GM12874 (cell line): ENCODE results near the gene MITF.

Experiments
- CTCF ChIP-seq: IDR thresholded peaks from 2 replicates; pipeline ENCODE4 v1.5.1; 2011; ENCODE audit warnings: low read depth, mild to moderate bottlenecking, control low read depth, low read length, moderate library complexity; ENCODE audit not compliant: insufficient read depth

MITF gene

GRCh38 chr3:69842351-69842750 is 103.1 kb downstream of the MITF start:
- no peak for TF ChIP-seq CTCF

- TF ChIP-seq CTCF, result no peak
These were observed 103.5 kb downstream of the MITF start for GRCh38 chr3:69842789-69843188.

DNA sequence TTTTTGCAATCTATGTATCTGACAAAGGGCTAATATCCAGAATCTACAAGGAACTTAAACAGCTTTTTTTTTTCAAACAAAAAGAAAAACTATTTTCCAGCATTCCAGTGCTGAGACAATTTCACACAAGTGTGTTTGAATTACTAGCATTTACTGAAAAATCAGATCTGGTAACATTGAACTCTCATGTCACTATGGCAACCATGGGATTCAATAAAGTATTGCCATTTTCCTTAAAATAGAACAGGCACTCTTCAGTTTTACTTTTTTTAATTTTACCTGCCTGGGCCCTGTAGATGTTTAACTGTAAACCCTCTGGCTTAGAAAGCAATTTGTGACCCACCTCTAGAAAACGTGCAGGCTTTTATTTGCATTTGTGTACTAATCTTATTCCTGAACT is 105.4 kb downstream of the MITF start:
- no peak for TF ChIP-seq CTCF

DNA sequence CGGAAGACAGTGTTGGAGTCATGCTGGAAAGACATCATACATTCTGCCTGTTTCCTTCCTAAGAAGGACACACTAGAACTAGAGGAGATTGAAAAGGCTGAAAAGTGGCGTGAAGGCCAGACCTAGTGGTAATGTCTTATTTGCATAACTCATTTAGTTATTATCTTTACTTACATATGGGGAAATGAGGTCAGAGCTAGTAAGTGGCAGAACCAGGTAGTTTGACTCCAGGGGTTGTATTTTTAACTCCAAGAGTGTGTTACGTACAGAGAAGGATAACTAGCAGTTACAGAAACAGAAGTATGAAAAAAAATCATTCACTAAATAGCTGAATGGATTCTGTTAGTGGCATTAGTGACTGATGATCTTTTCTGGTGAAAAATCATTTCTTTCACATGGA is 108.0 kb downstream of the MITF start:
- no peak for TF ChIP-seq CTCF

DNA sequence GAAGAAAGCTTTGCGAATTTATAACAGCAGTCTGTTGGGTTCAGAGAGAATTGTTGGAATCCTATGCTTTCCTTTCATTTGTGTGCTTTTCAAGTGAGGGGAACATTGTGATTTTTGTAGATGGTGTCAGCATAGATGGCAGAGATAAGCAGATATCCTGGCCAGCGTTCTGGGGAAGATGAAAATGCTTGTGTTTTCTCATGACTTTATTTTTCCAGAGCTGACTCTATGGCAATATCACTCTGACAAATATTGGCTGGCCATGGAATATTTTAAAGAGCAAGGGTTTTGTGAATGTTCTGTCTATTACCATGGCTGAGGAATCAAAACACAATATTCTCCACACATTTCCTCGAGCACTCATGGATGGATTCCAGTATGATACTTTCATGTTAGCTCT is 108.8 kb downstream of the MITF start:
- no peak for TF ChIP-seq CTCF

DNA sequence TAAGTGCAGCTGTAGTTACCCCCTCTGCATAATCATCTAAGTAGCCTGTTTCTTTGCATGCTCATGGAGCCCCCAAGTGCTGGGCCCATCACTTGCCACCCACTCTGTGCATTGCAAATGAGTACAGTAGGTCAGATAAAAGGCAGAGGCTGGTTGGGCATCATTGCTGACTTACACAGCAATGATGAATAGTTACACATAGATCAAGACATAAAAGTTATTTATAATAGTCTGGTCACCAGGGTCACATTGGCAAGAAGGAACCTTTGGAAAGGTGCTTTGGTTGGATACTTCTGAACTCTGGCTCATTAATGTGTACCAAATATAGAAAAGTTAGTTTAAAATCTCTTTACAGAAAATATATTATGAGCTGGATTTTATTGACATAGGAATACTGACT is 111.6 kb downstream of the MITF start:
- TF ChIP-seq CTCF, result no peak

- TF ChIP-seq CTCF, result no peak
These were observed 113.8 kb downstream of the MITF start for GRCh38 chr3:69853027-69853426.
